ENCODE data around the gene TREM1.

DNA sequence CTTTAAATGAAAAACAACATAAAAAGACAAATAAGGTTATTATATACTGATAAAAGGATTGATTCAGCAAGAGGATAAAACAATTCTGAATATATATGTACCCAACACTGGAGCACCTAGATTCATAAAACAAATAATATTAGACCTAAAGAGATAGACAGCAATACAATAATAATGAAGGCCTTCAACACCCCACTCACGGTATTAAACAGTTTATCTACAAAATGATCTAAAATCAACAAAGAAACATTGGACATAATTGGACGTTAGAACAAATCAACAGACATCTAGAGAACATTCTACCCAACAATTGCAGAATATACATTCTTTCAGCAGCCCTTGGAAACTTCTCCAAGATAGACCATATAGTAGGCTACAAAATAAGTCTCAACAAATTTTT, 24.1 kb downstream of the TREM1 start:
- TF ChIP-seq, protein P1, sequence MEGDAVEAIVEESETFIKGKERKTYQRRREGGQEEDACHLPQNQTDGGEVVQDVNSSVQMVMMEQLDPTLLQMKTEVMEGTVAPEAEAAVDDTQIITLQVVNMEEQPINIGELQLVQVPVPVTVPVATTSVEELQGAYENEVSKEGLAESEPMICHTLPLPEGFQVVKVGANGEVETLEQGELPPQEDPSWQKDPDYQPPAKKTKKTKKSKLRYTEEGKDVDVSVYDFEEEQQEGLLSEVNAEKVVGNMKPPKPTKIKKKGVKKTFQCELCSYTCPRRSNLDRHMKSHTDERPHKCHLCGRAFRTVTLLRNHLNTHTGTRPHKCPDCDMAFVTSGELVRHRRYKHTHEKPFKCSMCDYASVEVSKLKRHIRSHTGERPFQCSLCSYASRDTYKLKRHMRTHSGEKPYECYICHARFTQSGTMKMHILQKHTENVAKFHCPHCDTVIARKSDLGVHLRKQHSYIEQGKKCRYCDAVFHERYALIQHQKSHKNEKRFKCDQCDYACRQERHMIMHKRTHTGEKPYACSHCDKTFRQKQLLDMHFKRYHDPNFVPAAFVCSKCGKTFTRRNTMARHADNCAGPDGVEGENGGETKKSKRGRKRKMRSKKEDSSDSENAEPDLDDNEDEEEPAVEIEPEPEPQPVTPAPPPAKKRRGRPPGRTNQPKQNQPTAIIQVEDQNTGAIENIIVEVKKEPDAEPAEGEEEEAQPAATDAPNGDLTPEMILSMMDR (IDR thresholded peaks at IDR 0.05), result no peak
- no peak for TF ChIP-seq POLR2A (IDR thresholded peaks at IDR 0.05)
